GM23248 (cell line): ENCODE results near the gene CDKL5. TPM values are rescaled to one million over a fixed set of nuclear protein-coding genes. Genes with fewer than 3 reads are reported as not detected.

ENCODE experiments used
- DNase-seq: peaks from one replicate; pipeline ENCODE4 v3.0.0-alpha.2; 2015
- H2AFZ ChIP-seq: fragments of 200-600 bp; sonication (generic); 2 replicates; pipeline ENCODE4 v1.6.1; 2016; ENCODE audit warnings: antibody characterized with exemption
- H3F3A ChIP-seq: fragments of 200-600 bp; sonication (generic); 2 replicates; pipeline ENCODE4 v1.6.1; 2016; ENCODE audit warnings: mild to moderate bottlenecking, antibody characterized with exemption, mixed run types; ENCODE audit not compliant: insufficient read depth
- H3K27ac ChIP-seq: fragments of 200-600 bp; sonication (generic); 2 replicates; pipeline ENCODE4 v1.5.1; 2016; ENCODE audit warnings: mild to moderate bottlenecking
- H3K27me3 ChIP-seq: fragments of 200-600 bp; sonication (generic); replicated peaks from 2 replicates; pipeline ENCODE4 v1.6.1; 2016; ENCODE audit warnings: mild to moderate bottlenecking; ENCODE audit not compliant: insufficient read depth
- H3K36me3 ChIP-seq: fragments of 200-600 bp; sonication (generic); 2 replicates; pipeline ENCODE4 v1.6.1; 2016; ENCODE audit warnings: low read depth, mild to moderate bottlenecking
- H3K4me1 ChIP-seq: fragments of 200-600 bp; sonication (generic); 2 replicates; pipeline ENCODE4 v1.6.1; 2016; ENCODE audit warnings: mild to moderate bottlenecking; ENCODE audit not compliant: insufficient read depth
- H3K4me2 ChIP-seq: fragments of 200-600 bp; sonication (generic); one replicate; pipeline ENCODE4 v1.6.1; 2016; ENCODE audit warnings: mild to moderate bottlenecking; ENCODE audit not compliant: unreplicated experiment
- H3K4me3 ChIP-seq: fragments of 200-600 bp; sonication (generic); 2 replicates; pipeline ENCODE4 v1.5.1; 2016; ENCODE audit warnings: mild to moderate bottlenecking
- H3K79me2 ChIP-seq: fragments of 200-600 bp; sonication (generic); 2 replicates; pipeline ENCODE4 v1.6.1; 2016; ENCODE audit warnings: mild to moderate bottlenecking; ENCODE audit not compliant: insufficient read depth
- H3K9ac ChIP-seq: fragments of 200-600 bp; sonication (generic); 2 replicates; pipeline ENCODE4 v1.6.1; 2016; ENCODE audit warnings: mild to moderate bottlenecking
- H3K9me2 ChIP-seq: fragments of 200-600 bp; sonication (generic); 2 replicates; pipeline ENCODE4 v1.6.1; 2016; ENCODE audit warnings: mixed run types, mild to moderate bottlenecking, moderate library complexity; ENCODE audit not compliant: insufficient read depth
- H3K9me3 ChIP-seq: fragments of 200-600 bp; sonication (generic); one replicate; pipeline ENCODE4 v1.6.1; 2017; ENCODE audit warnings: low read depth
- H4K20me1 ChIP-seq: fragments of 200-600 bp; sonication (generic); 2 replicates; pipeline ENCODE4 v1.6.0; 2016; ENCODE audit not compliant: insufficient read depth
- EZH2 ChIP-seq: fragments of 200-600 bp; sonication (generic); IDR thresholded peaks from 2 replicates; pipeline ENCODE4 v1.6.1; 2018; ENCODE audit warnings: antibody characterized with exemption, mild to moderate bottlenecking; ENCODE audit not compliant: insufficient read depth, poor library complexity, severe bottlenecking
- EZH2phosphoT487 ChIP-seq: fragments of 200-600 bp; sonication (generic); IDR thresholded peaks from 2 replicates; pipeline ENCODE4 v1.6.1; 2018; ENCODE audit warnings: antibody characterized with exemption, moderate library complexity, mild to moderate bottlenecking, low read depth; ENCODE audit not compliant: insufficient read depth
- WGBS, 2 experiments: methylation state at CpG; one replicate each; pipeline ENCODE4 v1.1.6; 2015 to 2017; ENCODE audit warnings: low lambda C conversion rate in 2 of 2, low coverage in 1 of 2; ENCODE audit errors: missing lambda C conversion rate in 2 of 2; 5-methylcytosine and 5-hydroxymethylcytosine counted together
- in situ Hi-C: fragments of 300-500 bp; cut with MboI; formaldehyde crosslinking; loops from 2 replicates; pipeline ENCODE4 v1.15.0; 2020
- polyA plus RNA-seq: library from polyadenylated mRNA; unstranded; fragments of >200 nt; fragmentation: Nextera tagmentation; extraction: Ambion mirVana; gene quantifications from 2 replicates; pipeline ENCODE4 v1.2.1, GENCODE V29; 2016
- total RNA-seq: library from RNA; depleted of rRNA; stranded (reverse); fragments of >200 nt; shearing (Covaris generic); gene quantifications from 2 replicates; pipeline ENCODE4 v1.2.3, GENCODE V29; 2014

CDKL5 gene
- total and polyA plus RNA-seq, 2 experiments from 2014 or later = 2.2 to 3.0 TPM

- H3K9me3 ChIP-seq = no peaks in the 10 kb centered on the region
Measured at GRCh38 chrX:18441780-18442367, 16.5 kb downstream of the CDKL5 start.

DNA sequence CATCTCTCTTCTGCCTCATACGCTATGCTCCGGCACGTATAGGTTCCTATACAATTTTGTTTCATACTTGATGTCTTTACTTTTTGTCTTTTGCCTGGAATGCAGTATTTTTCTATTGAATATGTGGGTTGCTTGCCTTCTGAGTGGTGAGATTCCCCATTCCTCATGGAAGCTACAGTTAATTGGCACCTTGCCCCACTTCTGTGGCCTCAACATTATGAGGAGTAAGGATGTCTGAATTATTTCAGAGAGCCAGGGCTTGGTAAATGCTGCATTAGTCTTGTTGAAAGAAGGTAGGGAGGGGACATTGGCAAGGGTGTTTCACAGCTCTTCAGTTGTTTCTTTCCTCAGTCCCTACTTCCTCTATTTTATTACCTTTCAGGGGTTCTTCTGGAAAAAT is 23.0 kb downstream of the CDKL5 start:
- Histone ChIP-seq H3K27me3 (no peaks in the 10 kb centered on the region), H2AFZ (no peak overlapping the region), H3K9me2 (no peaks in the 10 kb centered on the region), H3K27ac (no peak overlapping the region), H3K4me3 (no peak overlapping the region), H3K79me2 (no peaks in the 10 kb centered on the region), H3K4me1 (no peaks in the 10 kb centered on the region), H3F3A (no peaks in the 10 kb centered on the region), H4K20me1 (no peaks in the 10 kb centered on the region), H3K36me3 (no peaks in the 10 kb centered on the region), H3K9me3 (no peaks in the 10 kb centered on the region), H3K9ac (no peak overlapping the region), H3K4me2 (no peak overlapping the region)
- DNase-seq = no peak
- no peak for TF ChIP-seq EZH2
- WGBS, 2 experiments = 100% methylated on average over 3 of the region's 3 CpGs
- in situ Hi-C loops = no loop called here

More at GRCh38 chrX:18441780-18442367, 16.5 kb downstream of the CDKL5 start:
- no peaks in the 10 kb centered on the region for H3K4me1 ChIP-seq
- no peaks in the 10 kb centered on the region for H4K20me1 ChIP-seq
- H3K9me2 ChIP-seq = no peaks in the 10 kb centered on the region
- H3K79me2 ChIP-seq = no peaks in the 10 kb centered on the region
- no peak overlapping the region for H3K27ac ChIP-seq
- TF ChIP-seq EZH2 = no peak
- no peak for TF ChIP-seq EZH2phosphoT487
- H3K36me3 ChIP-seq = no peaks in the 10 kb centered on the region
- no peak overlapping the region for H3K4me3 ChIP-seq
- WGBS, 2 experiments = 90 to 100% methylated on average over 3 of the region's 3 CpGs
- no peak for DNase-seq
- no peak overlapping the region for H2AFZ ChIP-seq
- no peak overlapping the region for H3K4me2 ChIP-seq
- H3K27me3 ChIP-seq = no peaks in the 10 kb centered on the region
- in situ Hi-C loops = no loop called here
- no peak overlapping the region for H3K9ac ChIP-seq
- H3F3A ChIP-seq = no peaks in the 10 kb centered on the region

DNA sequence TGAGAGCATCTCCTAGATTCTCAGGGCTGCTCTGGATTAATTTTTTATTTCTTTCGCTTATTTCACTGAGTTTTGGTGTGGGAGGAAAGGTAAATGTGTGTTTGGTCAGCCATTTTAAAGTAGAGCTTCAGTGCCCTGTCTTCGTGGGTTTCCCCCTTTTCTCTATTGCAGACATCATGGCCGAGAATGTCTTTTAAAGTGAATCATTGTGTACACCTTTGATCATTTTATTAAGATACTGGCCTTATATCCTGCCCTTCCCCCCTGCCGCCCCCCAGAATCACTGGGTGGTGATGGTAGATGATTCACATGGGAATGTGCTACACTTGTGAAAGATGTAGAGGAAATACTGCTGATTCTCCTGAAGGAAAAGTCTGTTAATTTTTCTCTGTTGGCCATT is 23.8 kb downstream of the CDKL5 start:
- H4K20me1 ChIP-seq = no peaks in the 10 kb centered on the region
- no peaks in the 10 kb centered on the region for H3K4me1 ChIP-seq
- no peak for DNase-seq
- 72 to 78% methylated on average over 4 of the region's 4 CpGs for WGBS, 2 experiments
- H3K9ac ChIP-seq = no peak overlapping the region
- in situ Hi-C loops = no loop called here
- TF ChIP-seq EZH2 (no peak), EZH2phosphoT487 (no peak)
- no peak overlapping the region for H3K4me3 ChIP-seq
- no peaks in the 10 kb centered on the region for H3K36me3 ChIP-seq
- H3K9me3 ChIP-seq = no peaks in the 10 kb centered on the region
- no peaks in the 10 kb centered on the region for H3K9me2 ChIP-seq
- H3K27me3 ChIP-seq = no peaks in the 10 kb centered on the region
- H3K79me2 ChIP-seq = no peaks in the 10 kb centered on the region
- no peak overlapping the region for H3K4me2 ChIP-seq
- no peaks in the 10 kb centered on the region for H3F3A ChIP-seq
- no peak overlapping the region for H3K27ac ChIP-seq
- no peak overlapping the region for H2AFZ ChIP-seq

DNA sequence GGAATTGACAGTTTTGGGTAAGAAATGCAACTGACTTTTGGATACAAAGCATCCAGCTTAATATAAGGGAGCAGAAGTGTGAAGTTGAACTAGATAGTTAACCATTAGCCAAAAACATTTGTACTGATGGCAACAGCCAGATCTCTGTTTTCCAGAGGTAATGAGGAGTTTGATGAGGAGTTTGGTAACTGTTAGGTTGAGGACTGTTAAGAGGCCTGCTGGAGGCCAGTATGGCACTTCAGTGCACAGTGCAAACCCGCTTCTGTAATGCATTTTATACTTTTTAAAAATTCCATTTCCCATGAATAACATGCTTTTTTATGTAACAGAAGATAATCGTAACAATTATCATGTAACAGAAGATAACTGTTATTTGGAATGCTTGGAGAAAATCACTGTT is 30.0 kb downstream of the CDKL5 start:
- no peak for DNase-seq
- no peaks in the 10 kb centered on the region for H3K27me3 ChIP-seq
- H3K36me3 ChIP-seq = no peaks in the 10 kb centered on the region
- WGBS, 2 experiments = 12 to 27% methylated on average over 2 of the region's 2 CpGs
- in situ Hi-C loops = no loop called here
- H3K4me3 ChIP-seq = no peak overlapping the region
- no peak for TF ChIP-seq EZH2
- TF ChIP-seq EZH2phosphoT487 = no peak
- no peaks in the 10 kb centered on the region for H4K20me1 ChIP-seq
- no peaks in the 10 kb centered on the region for H3K79me2 ChIP-seq
- no peak overlapping the region for H3K27ac ChIP-seq
- no peaks in the 10 kb centered on the region for H3K4me1 ChIP-seq
- H3K9ac ChIP-seq = no peak overlapping the region
- no peaks in the 10 kb centered on the region for H3F3A ChIP-seq
- H3K9me2 ChIP-seq = no peaks in the 10 kb centered on the region
- no peak overlapping the region for H2AFZ ChIP-seq
- H3K9me3 ChIP-seq = no peaks in the 10 kb centered on the region
- H3K4me2 ChIP-seq = no peak overlapping the region

- H3K27ac ChIP-seq = no peak overlapping the region
- WGBS, 2 experiments = 57 to 63% methylated on average over 2 of the region's 2 CpGs
- in situ Hi-C loops = no loop called here
- H3K27me3 ChIP-seq = no peaks in the 10 kb centered on the region
- H3K9me2 ChIP-seq = no peaks in the 10 kb centered on the region
- H4K20me1 ChIP-seq = no peaks in the 10 kb centered on the region
- no peak overlapping the region for H3K4me2 ChIP-seq
- no peaks in the 10 kb centered on the region for H3F3A ChIP-seq
- no peak for TF ChIP-seq EZH2phosphoT487
- no peak for TF ChIP-seq EZH2
- no peaks in the 10 kb centered on the region for H3K4me1 ChIP-seq
- no peaks in the 10 kb centered on the region for H3K9me3 ChIP-seq
- no peaks in the 10 kb centered on the region for H3K36me3 ChIP-seq
- H3K9ac ChIP-seq = no peak overlapping the region
- no peak overlapping the region for H3K4me3 ChIP-seq
- no peaks in the 10 kb centered on the region for H3K79me2 ChIP-seq
- no peak overlapping the region for H2AFZ ChIP-seq
- DNase-seq = no peak
Measured at GRCh38 chrX:18457000-18457399, 31.6 kb downstream of the CDKL5 start.
